ENCODE data around the gene SPATA3.

The SPATA3 gene

DNA sequence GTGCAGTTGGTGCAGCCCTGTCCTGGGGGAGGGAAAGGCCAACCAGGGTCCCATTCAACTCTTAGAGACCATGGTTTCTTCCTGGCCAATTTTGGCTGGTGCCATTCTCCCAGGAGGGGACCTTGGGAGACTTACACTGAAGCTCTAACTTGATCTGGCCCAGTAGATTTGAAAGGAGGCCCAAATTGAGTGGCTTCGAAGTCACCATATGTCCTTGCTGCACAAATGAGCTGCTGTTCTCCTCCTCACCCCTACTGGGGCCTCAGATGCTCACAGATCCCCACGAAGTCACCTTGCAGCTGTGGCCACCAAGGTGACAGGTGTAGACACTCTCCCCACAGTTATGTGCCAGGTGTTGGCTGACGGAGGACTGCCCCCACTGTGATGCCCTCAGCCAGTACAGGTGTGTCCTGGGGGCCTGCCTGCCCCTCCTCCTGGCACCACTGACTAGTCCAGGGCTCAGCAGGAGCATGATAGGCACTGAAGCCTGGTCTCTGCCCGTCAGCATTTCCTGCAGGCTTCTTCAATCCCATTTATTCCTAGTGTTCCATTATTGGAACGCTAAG lies 36.7 kb downstream of the SPATA3 start:
- CTCF ChIA-PET: interaction anchor here (0.6 to 0.7 kb wide), 3 partner anchors 9 to 450 kb away, joined by 3 read pairs; no protein-coding TSS in a partner anchor
- POLR2A ChIA-PET: no interaction called here
- H3K27ac ChIP-seq (ENCODE audit: extremely low read depth, low read depth, low read length): no peak overlapping the region
- H3K9me3 ChIP-seq (ENCODE audit: control insufficient read depth, insufficient read depth, low read depth, low read length): no peaks in the 10 kb centered on the region
- TF ChIP-seq ZNF558 (tag by site-specific recombination; IDR thresholded peaks at IDR 0.05) (no peak), GLI4 (tag by site-specific recombination; IDR thresholded peaks at IDR 0.05) (no peak), ZBTB48 (tag by site-specific recombination; IDR thresholded peaks at IDR 0.05) (no peak), ZNF701 (tag by site-specific recombination; IDR thresholded peaks at IDR 0.05) (no peak), ZNF19 (tag by site-specific recombination; IDR thresholded peaks at IDR 0.05; ENCODE audit: low read depth) (no peak), ZFP3 (tag by site-specific recombination; IDR thresholded peaks at IDR 0.05; ENCODE audit: low read depth) (no peak), ZNF580 (tag by site-specific recombination; IDR thresholded peaks at IDR 0.05) (no peak)
- no peak overlapping the region for H3K4me3 ChIP-seq (ENCODE audit: low read depth, low read length)
- H3K36me3 ChIP-seq (ENCODE audit: control insufficient read depth in 2 of 2, insufficient read depth in 1 of 2, low read length in 2 of 2): no peaks in the 10 kb centered on the region
- H3K4me1 ChIP-seq (ENCODE audit: control insufficient read depth, insufficient read depth, low read length): 0 out of 2 replicates have a peak, but pooled peaks cover 3% of the 10 kb centered on the region

- no peaks in the 10 kb centered on the region for H3K9me3 ChIP-seq (ENCODE audit: control insufficient read depth, insufficient read depth, low read depth, low read length)
- no peak overlapping the region for H3K27ac ChIP-seq (ENCODE audit: extremely low read depth, low read depth, low read length)
- no peak for TF ChIP-seq ZNF473 (tag by site-specific recombination; IDR thresholded peaks at IDR 0.05)
- no peak for TF ChIP-seq ZNF202 (tag by site-specific recombination; IDR thresholded peaks at IDR 0.05; ENCODE audit: borderline replicate concordance)
- peak; percentile 54; the same call in 1 of the 2 replicates for TF ChIP-seq ZNF121 (tag by site-specific recombination; IDR thresholded peaks at IDR 0.05)
- TF ChIP-seq PRDM1 (tag by site-specific recombination; IDR thresholded peaks at IDR 0.05): peak; percentile 78
- H3K4me3 ChIP-seq (ENCODE audit: low read depth, low read length): no peak overlapping the region
- ChIA-PET POLR2A (no interaction called here), CTCF (interaction anchor here (0.6 to 0.7 kb wide), 2 partner anchors 8 to 132 kb away, joined by 3 read pairs; no protein-coding TSS in a partner anchor)
- H3K36me3 ChIP-seq (ENCODE audit: control insufficient read depth in 2 of 2, insufficient read depth in 1 of 2, low read length in 2 of 2): no peaks in the 10 kb centered on the region
- peaks cover 3% of the 10 kb centered on the region; the same call in 1 of the 2 replicates for H3K4me1 ChIP-seq (ENCODE audit: control insufficient read depth, insufficient read depth, low read length)
Measured at GRCh38 chr2:231033147-231034132, 37.5 kb downstream of the SPATA3 start.

DNA sequence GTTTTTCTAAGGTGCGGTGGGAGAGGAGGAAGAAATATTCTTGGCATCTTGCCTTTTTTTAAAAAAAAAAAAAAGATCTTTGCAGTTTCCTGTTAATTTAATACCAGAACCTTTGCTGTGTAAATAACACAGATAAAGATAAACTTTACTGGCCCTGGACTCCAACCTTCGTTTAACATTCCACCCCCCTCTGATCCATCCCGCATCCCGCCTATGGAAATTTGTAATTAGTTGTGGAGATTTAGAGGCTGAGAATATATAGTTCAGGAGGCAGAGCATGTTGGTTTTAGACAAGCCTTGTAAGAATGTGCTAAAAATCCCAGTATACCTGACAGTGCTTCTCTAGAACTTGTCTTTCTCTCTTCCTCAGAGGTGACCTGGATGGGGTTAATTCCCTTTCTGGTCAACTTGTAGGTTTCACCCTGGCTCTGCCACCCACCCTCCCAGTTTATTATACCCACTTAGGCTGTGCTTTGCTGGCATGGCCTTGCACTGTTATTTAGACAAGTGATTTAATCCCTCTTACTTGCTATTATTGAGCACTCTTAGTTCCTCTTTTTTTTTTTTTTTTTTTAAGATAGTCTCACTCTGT lies 38.5 kb downstream of the SPATA3 start:
- H3K27ac ChIP-seq (ENCODE audit: extremely low read depth, low read depth, low read length): no peak overlapping the region
- CTCF ChIA-PET: no interaction called here

More for the DNA sequence above, 38.5 kb downstream of the SPATA3 start:
- POLR2A ChIA-PET: no interaction called here
- Histone ChIP-seq H3K36me3 (ENCODE audit: control insufficient read depth in 2 of 2, insufficient read depth in 1 of 2, low read length in 2 of 2) (no peaks in the 10 kb centered on the region), H3K9me3 (ENCODE audit: control insufficient read depth, insufficient read depth, low read depth, low read length) (no peaks in the 10 kb centered on the region), H3K4me3 (ENCODE audit: low read depth, low read length) (no peak overlapping the region), H3K4me1 (ENCODE audit: control insufficient read depth, insufficient read depth, low read length) (peaks cover 3% of the 10 kb centered on the region; the same call in 1 of the 2 replicates)
- TF ChIP-seq ZBTB17 (tag by site-specific recombination; IDR thresholded peaks at IDR 0.05): no peak
- TF ChIP-seq GLIS1 (tag by site-specific recombination; IDR thresholded peaks at IDR 0.05): peak; percentile 15; the same call in 1 of the 2 replicates
- TF ChIP-seq PRDM6 (tag by site-specific recombination; IDR thresholded peaks at IDR 0.05): peak; percentile 36; the same call in 1 of the 2 replicates

Data from HEK293 (cell line).